CD4-positive, alpha-beta T cell treated with Interleukin-21 for 1 hour (primary cell): ENCODE results near the gene NEK11.
"Not testable (repeated sequence)": the region's sequence is repeated elsewhere in the genome, so short reads cannot be mapped to it uniquely, and the experiment has no call there.

Experiments
- DNase-seq: peaks from one replicate; pipeline ENCODE4 v3.0.0-alpha.2; 2020

The NEK11 gene

DNA sequence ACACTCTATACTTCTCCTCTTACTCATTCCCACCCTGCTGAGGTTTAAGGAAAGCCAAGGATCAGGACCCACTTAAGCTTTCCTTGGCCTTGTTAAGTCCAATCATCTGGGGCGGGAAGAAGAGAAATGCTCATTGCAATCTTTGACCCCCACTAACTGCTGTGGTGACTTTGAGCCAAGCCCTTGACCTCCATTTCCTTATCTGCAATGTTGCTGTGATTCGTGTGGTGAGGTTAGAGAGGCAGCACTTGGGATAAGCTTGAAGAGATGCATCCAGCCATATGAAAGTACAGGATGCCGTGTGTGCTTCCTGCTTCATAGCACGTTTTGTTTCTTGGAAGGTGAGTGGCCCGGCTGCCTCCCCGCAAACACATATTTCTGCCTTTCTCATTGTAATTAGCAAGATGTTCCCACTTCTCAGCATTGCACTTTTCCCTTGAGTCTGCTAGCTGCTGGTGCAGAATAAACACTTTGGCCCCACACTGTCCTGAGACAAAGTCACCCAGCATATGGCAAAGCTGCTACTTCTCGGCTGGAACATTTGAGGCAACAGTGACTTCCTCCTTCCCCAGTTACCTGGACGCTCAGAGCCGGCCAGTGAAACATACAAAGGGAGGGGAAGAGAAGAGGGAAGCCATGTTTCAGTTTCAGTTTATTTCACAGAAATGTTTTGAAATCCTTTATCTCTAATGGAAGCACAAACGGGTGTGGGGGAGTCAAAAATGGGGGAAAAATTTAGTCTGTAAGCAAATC lies 344.4 kb downstream of the NEK11 start:
- no peak for DNase-seq

- no peak for DNase-seq
Measured at GRCh38 chr3:131371688-131372066, 345.0 kb downstream of the NEK11 start.

- DNase-seq: no peak
Measured at GRCh38 chr3:131374741-131375140, 348.1 kb downstream of the NEK11 start.

DNA sequence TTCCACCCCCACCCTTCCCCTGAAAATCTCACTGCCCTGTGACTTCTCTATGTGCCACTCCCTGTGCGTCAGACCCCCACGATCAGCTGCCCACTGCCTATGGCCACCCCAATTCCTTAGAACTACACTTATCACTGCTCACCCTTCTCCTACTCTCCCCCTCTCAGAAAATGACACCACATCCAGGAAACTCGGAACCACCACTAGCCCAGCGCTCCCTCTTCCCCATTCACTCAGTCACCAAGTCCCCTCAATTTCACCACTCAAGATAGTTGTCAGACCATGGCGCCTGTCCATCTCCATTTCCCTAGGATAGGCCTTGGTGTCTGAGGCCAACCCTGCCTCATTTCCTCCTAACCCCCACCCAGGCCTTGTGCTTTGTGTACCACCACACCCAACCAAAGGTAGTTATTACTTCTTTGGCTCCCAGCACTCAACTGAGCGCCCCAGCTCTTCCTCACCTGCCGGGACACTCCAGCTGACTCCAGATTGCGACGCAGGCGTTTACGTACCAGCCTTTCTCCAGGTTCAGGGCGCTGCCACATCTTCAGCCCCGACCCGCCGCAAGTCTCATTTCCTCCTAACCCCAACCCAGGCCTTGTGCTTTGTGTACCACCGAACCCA lies 354.3 kb downstream of the NEK11 start:
- not testable (repeated sequence) for DNase-seq

- DNase-seq: peak; percentile 97
Measured at GRCh38 chr3:131381445-131382291, 355.0 kb downstream of the NEK11 start, which contains the start of gene NUDT16. TSS of gene NUDT16 (plus strand) at chr3:131381774. CDS start at chr3:131381805, 31 bp downstream.

- peak; percentile 10 for DNase-seq
Measured at GRCh38 chr3:131386429-131387165, 359.9 kb downstream of the NEK11 start.

- no peak for DNase-seq
Measured at GRCh38 chr3:131387796-131388489, 361.3 kb downstream of the NEK11 start.

DNA sequence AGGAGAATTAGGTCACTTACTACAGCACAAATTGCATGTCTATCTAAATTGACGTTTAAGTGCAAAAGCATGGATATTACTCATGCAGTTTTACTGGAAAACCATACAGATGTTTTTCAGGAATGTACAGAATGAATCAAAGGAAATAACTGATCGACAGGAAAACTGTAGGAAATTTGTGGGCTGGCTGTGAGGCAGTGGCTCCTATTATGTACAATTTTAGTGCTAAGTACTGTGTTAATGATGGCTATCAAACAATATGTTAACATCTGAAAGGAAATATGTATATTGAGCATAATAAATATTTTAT lies 361.8 kb downstream of the NEK11 start:
- DNase-seq: no peak

DNA sequence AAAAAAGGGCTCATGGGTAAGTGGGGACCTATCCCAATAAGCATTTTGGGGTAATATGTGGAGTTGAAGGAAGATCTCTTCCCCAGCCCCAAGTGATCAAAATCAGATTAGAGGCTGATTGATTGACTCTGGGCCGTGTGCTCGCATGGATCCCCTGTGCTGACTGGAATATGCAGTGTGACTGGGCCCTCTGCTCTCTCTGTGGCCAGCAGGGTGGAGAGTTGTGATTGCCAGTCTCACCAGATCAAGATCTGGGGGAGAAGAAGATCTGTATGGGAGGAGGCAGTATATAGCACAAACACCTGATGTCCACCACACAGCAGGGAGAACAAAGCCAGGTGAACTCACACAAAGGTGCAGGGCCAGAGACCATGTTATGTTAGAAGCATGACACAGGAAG lies 363.7 kb downstream of the NEK11 start:
- DNase-seq: no peak

DNA sequence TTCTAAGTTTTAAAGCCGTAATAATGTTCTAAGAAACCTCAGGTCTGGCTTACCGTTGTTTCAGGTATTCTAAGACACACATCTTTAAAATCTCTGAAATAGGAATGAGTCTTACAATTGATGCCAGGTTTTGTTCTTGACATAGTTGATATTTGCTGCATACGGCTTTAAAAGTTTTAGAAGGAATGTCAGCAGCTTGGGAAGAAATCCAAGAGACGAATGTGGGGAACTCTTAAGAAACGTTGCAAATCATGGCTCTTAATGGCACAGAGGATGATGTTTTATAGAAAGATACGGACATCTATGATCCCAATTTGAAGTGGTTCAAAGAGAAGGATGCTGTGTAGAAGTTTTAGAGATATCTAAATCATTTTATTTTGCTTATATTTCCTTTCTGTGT lies 366.4 kb downstream of the NEK11 start:
- no peak for DNase-seq

DNA sequence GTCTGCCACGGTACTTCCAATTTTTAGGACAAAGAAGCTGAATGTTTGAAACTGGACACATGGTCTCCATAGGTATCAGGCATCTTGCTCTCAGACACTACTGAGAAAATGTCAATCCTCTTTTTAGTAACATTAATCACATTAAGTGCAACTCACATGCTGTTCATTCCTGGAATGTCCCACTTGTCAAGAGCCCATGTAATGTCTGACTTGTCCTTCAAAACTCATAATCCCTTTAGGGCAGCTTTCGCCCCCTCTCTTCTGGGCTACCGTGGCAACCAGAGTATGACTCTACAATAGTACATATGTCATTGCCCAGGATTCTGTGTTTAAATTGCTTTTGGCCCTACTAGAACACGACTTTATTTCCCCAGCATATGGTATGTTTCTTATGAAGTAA lies 367.2 kb downstream of the NEK11 start:
- DNase-seq: no peak

DNA sequence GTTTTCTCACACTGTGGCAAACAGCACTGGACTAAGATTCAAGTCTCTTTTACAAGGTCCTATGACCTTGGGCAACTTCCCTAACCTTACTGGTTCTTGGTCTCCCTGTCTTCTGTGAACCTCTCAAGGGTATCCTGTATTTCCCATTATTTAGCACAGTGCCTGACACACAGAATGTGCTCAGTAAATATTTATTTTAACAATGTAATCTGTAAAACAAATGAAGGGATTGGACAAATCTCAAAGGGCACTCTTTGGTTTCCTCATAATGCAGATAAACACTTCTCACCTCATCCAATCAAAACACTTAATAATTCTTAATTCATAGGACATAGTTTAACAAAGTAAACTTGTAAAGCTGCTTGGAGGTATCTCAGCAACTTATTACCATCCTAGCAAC lies 367.7 kb downstream of the NEK11 start:
- no peak for DNase-seq

- DNase-seq: no peak
Measured at GRCh38 chr3:131396170-131396569, 369.5 kb downstream of the NEK11 start.

DNA sequence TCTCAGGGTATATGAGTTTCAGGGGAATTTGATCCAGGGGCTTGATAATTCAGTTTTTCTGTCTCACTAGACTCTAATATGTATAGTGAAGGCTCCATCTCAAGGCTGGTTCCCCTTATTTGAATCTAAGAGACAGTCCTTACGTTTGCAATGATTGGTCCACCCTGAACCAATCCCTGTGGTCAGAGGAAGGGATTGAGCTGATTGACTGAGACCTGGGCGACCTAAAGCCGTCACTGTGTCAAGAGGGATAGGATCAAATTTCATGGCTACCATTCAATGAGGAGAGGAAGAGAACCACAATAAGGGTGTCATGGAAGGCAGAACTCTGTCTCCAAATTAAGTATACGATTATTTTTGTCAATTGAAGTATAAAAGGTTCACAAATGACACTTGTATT lies 371.2 kb downstream of the NEK11 start:
- DNase-seq: no peak
